Fibroblast of peridontal ligament (primary cell): Measurements from ENCODE around the gene EWSR1.

ENCODE experiments used
- DNase-seq: peaks from one replicate; pipeline ENCODE4 v3.0.0-alpha.2; 2010; ENCODE audit errors: extremely low read depth

The EWSR1 gene

GRCh38 chr22:29269731-29270474 lies 1.8 kb downstream of the EWSR1 start:
- DNase-seq = peak; percentile 19

GRCh38 chr22:29270475-29271271 lies 2.6 kb downstream of the EWSR1 start:
- DNase-seq = peak; percentile 52

- no peak for DNase-seq
These were observed 4.6 kb downstream of the EWSR1 start for GRCh38 chr22:29272624-29273023.

DNA sequence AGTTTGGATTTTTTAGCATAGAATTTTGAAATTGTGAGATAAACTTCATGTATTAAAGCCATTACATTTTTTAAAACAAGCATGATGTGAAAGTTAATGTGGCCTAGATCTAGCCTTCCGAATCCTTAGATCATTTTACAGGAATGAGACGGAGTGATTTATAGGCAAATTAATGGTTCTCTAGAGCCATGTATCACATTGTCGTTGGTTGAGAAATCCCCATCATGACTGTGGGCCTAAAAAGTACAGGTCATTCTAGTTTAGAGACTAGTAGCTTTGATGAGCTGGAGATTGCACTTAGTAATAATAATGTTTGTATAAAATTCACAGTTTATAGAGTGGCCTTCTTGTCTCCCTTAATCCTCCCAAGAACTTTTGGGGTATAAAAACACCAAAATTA lies 7.1 kb downstream of the EWSR1 start:
- DNase-seq = no peak

- DNase-seq = no peak
These were observed 7.9 kb downstream of the EWSR1 start for GRCh38 chr22:29275819-29276565.

GRCh38 chr22:29277927-29278326 lies 9.9 kb downstream of the EWSR1 start:
- DNase-seq = no peak

DNA sequence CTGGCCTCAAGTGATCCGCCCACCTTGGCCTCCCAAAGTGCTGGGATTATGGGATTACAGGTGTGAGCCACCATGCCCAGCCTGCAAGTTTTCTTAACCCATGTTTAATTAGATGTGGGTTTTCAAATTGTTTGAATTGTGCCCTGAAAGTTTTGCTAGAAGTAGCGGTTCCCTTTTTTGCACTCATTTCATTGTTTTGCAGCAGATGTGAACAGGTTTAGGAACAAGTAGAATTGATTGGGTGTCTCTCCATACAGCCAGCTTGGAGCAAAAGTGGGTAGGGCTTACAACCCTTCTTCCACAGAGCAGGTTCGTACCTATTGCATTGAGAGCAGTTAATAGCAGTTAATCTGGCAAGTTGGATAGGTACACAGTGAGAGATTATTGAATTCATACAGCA lies 16.1 kb downstream of the EWSR1 start:
- DNase-seq = no peak

DNA sequence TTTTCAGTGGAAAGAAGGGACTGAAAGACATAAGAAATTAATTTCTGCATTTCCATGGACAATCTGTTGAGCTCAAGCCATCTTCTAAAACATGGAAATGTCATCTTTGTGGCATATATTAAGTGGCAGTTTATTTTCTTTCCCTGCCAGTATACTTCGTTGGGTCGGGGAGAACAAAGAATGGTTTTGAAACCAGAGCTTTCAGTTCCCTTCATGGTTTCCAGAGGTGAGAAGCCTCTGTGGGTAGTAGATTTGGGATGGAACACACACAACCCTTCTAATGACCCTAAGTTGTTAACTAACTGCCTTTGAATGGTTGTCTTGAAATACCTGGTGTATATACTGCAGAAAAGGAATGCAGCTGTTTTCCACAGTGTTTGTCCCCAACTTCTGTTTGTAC lies 20.8 kb downstream of the EWSR1 start:
- DNase-seq = no peak

- DNase-seq = no peak
These were observed 22.0 kb downstream of the EWSR1 start for GRCh38 chr22:29290061-29290460.

DNA sequence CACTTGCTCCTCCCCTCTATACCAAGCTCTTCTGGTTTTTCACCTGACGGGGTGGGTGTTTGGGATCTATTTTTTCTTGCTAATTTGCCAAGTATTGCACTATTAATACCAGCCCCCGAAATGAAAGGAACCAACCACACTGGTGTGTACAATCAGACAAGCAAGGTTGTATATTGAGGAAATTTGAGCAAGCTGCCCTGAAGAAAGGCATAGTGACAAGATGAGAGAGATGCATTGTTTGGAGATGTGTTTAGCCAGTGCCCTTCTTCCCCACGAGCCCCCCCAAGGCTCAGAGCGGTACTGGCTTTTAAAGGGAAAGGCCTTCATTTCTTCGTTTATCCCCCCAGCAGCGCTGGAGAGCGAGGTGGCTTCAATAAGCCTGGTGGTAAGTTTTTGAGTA lies 23.1 kb downstream of the EWSR1 start:
- DNase-seq = no peak

GRCh38 chr22:29292379-29292778 lies 24.3 kb downstream of the EWSR1 start:
- DNase-seq = no peak

GRCh38 chr22:29298641-29299040 lies 30.6 kb downstream of the EWSR1 start:
- no peak for DNase-seq

- no peak for DNase-seq
These were observed 31.2 kb downstream of the EWSR1 start for GRCh38 chr22:29299136-29299900.

DNA sequence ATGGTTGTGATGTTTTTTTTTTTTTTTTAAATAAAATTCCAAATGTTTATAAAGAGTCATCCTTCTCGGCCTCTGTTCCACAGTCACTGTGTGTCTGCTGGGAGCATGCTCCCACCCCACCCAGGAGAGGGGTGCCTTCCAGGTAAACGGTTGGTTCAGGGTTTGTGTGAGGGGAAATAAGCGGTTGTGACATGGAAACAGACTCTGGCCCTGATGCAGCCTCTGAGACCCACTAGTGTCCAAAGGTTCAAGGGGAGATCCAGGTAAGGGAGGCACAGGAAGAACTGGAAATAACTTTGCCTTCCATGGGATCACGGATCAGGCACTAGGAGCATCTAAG lies 32.4 kb downstream of the EWSR1 start:
- no peak for DNase-seq

DNA sequence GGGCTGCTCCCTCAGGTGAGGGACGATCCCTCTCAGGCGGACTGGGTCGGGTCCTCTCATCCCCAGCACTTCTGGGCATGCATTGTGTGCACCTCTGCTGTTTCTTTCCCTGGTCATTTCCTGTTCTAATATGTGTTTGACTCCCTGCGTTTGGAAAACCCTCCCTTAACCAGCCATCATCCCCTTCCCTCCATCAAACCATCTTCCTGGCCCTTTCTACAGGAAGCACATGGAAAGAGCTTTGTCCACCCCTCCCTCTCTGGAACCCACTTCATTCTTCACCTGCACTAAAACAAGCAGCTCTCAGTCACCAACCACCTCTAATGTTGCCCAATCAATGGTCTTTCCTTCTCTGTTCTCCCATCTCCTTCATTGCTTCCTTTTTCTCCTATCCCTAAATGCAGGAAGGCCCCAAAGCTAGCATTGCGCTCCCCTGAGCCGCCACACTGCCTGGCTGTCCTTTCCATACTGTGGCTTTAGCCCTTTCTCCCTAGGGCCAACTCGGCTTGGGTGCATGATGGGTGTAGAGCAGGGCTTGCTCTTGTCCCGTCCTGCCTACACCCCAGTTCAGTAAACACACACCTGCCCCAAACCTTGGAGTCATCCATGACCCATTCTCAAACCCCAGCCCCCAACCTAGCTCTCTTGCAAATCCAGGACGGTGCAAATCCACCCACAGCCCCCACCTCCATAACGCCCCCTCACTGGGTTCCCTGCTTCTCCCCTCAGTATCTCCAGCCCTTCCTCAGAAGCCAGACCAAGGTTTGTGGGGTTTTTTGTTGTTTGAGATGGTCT lies 32.9 kb downstream of the EWSR1 start:
- DNase-seq = no peak

GRCh38 chr22:29301716-29302401 lies 33.8 kb downstream of the EWSR1 start:
- DNase-seq = no peak

DNA sequence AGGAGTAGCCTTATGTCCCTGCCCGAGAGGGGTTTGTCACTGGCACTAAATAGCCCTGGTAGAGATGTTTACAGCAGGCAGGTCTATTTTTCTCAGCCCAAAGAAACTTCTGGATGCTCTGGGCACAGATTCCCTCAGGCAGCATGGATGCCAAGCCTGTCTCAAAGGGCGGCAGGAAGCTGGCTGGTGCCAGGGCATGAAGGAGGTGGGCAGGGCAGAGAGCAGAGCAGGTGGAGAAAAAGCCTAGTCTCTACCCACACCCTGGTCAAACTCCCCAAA lies 34.3 kb downstream of the EWSR1 start:
- DNase-seq = no peak

GRCh38 chr22:29302681-29303465 lies 34.8 kb downstream of the EWSR1 start:
- DNase-seq = no peak

GRCh38 chr22:29305836-29306174 lies 37.7 kb downstream of the EWSR1 start:
- DNase-seq = no peak

GRCh38 chr22:29306175-29306834 lies 38.2 kb downstream of the EWSR1 start, which contains the start of gene GAS2L1:
Gene GAS2L1 (plus strand): TSS chr22:29306650. CDS start chr22:29308106, 1,456 bp downstream.
- peak; percentile 69 for DNase-seq
